ENCODE data around the gene COL27A1. TPM values are rescaled to one million over a fixed set of nuclear protein-coding genes. Genes with fewer than 3 reads are reported as not detected.

The COL27A1 gene
- total and polyA plus RNA-seq, 2 donors (not counting 1 experiment from before 2014, with no cell fraction given) = 0.16 to 0.27 TPM

GRCh38 chr9:114301798-114302565 is 146.6 kb downstream of the COL27A1 start:
- WGBS (ENCODE audit: insufficient coverage) = 87% methylated on average over 12 of the region's 15 CpGs
- H3K4me1 ChIP-seq (ENCODE audit: control insufficient read depth in 2 of 2, insufficient read depth in 2 of 2, low read length in 2 of 2) = peaks cover 0 to 6% of the 10 kb centered on the region in 2 donors
- Mint-ChIP-seq H3K27me3 (peaks cover 4% of the 10 kb centered on the region), H3K27ac (no peak overlapping the region), H3K9me3 (ENCODE audit: insufficient read depth) (no peaks in the 10 kb centered on the region), H3K4me1 (peaks cover 3% of the 10 kb centered on the region), H3K4me3 (no peak overlapping the region)
- no peaks in the 10 kb centered on the region for H3K9me3 ChIP-seq (ENCODE audit: control extremely low read depth in 1 of 3, control insufficient read depth in 2 of 3, insufficient read depth in 1 of 3, low read length in 2 of 3)
- H2AFZ ChIP-seq (ENCODE audit: insufficient read depth, low read depth, low read length, poor library complexity, severe bottlenecking) = no peak overlapping the region
- no peak overlapping the region for H3K4me2 ChIP-seq (replicated peaks; ENCODE audit: low read depth, low read length, poor library complexity, severe bottlenecking)
- no peaks in the 10 kb centered on the region for H4K20me1 ChIP-seq (ENCODE audit: control insufficient read depth, insufficient read depth, low read length, poor library complexity, severe bottlenecking)
- ChIA-PET POLR2A (no interaction called here), CTCF (interaction anchor here (1.2 kb wide), 1 partner anchor 10 kb away, joined by 3 read pairs; no protein-coding TSS in a partner anchor)
- H3K36me3 ChIP-seq (replicated peaks in 1 of 2; ENCODE audit: control extremely low read depth in 1 of 2, control insufficient read depth in 1 of 2, extremely low read depth in 1 of 2, insufficient read depth in 2 of 2, low read length in 1 of 2) = no peaks in the 10 kb centered on the region
- peaks cover 0 to 8% (median 1%) of the 10 kb centered on the region in 4 experiments for H3K27me3 ChIP-seq (replicated peaks in 1 of 4; ENCODE audit: control extremely low read depth in 1 of 4, control insufficient read depth in 3 of 4, insufficient read depth in 4 of 4, low read length in 3 of 4)
- TF ChIP-seq EZH2 (IDR thresholded peaks at IDR 0.05; ENCODE audit: borderline replicate concordance, insufficient read depth, low read depth, low read length, poor library complexity, severe bottlenecking) = no peak
- DNase-seq = no peak
- no peak overlapping the region for H3K9ac ChIP-seq (ENCODE audit: low read length)
- no peak overlapping the region for H3K27ac ChIP-seq (ENCODE audit: low read length in 2 of 2)
- H3K4me3 ChIP-seq (ENCODE audit: control extremely low read depth in 1 of 5, extremely low read depth in 1 of 5, insufficient read depth in 1 of 5, low read depth in 2 of 5, low read length in 4 of 5) = no peak overlapping the region
- H3K79me2 ChIP-seq (ENCODE audit: control insufficient read depth, insufficient read depth, low read length) = no peaks in the 10 kb centered on the region
- ATAC-seq (ENCODE audit: low read depth) = no peak
- intact Hi-C loops (cut with micrococcal nuclease) = no loop called here

- ATAC-seq (ENCODE audit: low read depth) (no peak), DNase-seq (no peak)
- Mint-ChIP-seq H3K27me3 (peaks cover 4% of the 10 kb centered on the region), H3K4me1 (peaks cover 3% of the 10 kb centered on the region), H3K27ac (no peak overlapping the region), H3K4me3 (no peak overlapping the region), H3K9me3 (ENCODE audit: insufficient read depth) (no peaks in the 10 kb centered on the region)
- H3K4me2 ChIP-seq (replicated peaks; ENCODE audit: low read depth, low read length, poor library complexity, severe bottlenecking) = no peak overlapping the region
- no peaks in the 10 kb centered on the region for H3K9me3 ChIP-seq (ENCODE audit: control extremely low read depth in 1 of 3, control insufficient read depth in 2 of 3, insufficient read depth in 1 of 3, low read length in 2 of 3)
- intact Hi-C loops (cut with micrococcal nuclease) = no loop called here
- H3K27me3 ChIP-seq (replicated peaks in 1 of 4; ENCODE audit: control extremely low read depth in 1 of 4, control insufficient read depth in 3 of 4, insufficient read depth in 4 of 4, low read length in 3 of 4) = peaks cover 0 to 8% (median 1%) of the 10 kb centered on the region in 4 experiments
- H3K27ac ChIP-seq (ENCODE audit: low read length in 2 of 2) = no peak overlapping the region
- 98% methylated on average over 4 of the region's 6 CpGs for WGBS (ENCODE audit: insufficient coverage)
- no peak overlapping the region for H3K9ac ChIP-seq (ENCODE audit: low read length)
- no peak overlapping the region for H3K4me3 ChIP-seq (ENCODE audit: control extremely low read depth in 1 of 5, extremely low read depth in 1 of 5, insufficient read depth in 1 of 5, low read depth in 2 of 5, low read length in 4 of 5)
- CTCF ChIA-PET = interaction anchor here (1.2 kb wide), 1 partner anchor 9 kb away, joined by 3 read pairs; no protein-coding TSS in a partner anchor
- no peaks in the 10 kb centered on the region for H4K20me1 ChIP-seq (ENCODE audit: control insufficient read depth, insufficient read depth, low read length, poor library complexity, severe bottlenecking)
- no peaks in the 10 kb centered on the region for H3K79me2 ChIP-seq (ENCODE audit: control insufficient read depth, insufficient read depth, low read length)
- POLR2A ChIA-PET = no interaction called here
- TF ChIP-seq EZH2 (IDR thresholded peaks at IDR 0.05; ENCODE audit: borderline replicate concordance, insufficient read depth, low read depth, low read length, poor library complexity, severe bottlenecking) (no peak), CTCF (IDR thresholded peaks at IDR 0.05) (no peak)
- no peaks in the 10 kb centered on the region for H3K36me3 ChIP-seq (replicated peaks in 1 of 2; ENCODE audit: control extremely low read depth in 1 of 2, control insufficient read depth in 1 of 2, extremely low read depth in 1 of 2, insufficient read depth in 2 of 2, low read length in 1 of 2)
- H3K4me1 ChIP-seq (ENCODE audit: control insufficient read depth in 2 of 2, insufficient read depth in 2 of 2, low read length in 2 of 2) = peaks cover 0 to 6% of the 10 kb centered on the region in 2 donors
- H2AFZ ChIP-seq (ENCODE audit: insufficient read depth, low read depth, low read length, poor library complexity, severe bottlenecking) = no peak overlapping the region
Observed at GRCh38 chr9:114302727-114303126, 147.4 kb downstream of the COL27A1 start.
